HFF-Myc (cell line): Measurements from ENCODE around the gene SPTA1.

Experiments
- DNase-seq: peaks from one replicate; pipeline ENCODE4 v3.0.0-alpha.2; 2011; ENCODE audit warnings: low read depth; ENCODE audit errors: extremely low read depth
- H3K4me3 ChIP-seq: replicated peaks from 2 replicates; pipeline ENCODE4 v1.5.1; 2011; ENCODE audit warnings: low read depth, mild to moderate bottlenecking, control low read depth, low read length
- CTCF ChIP-seq: IDR thresholded peaks from 2 replicates; pipeline ENCODE4 v1.5.1; 2012; ENCODE audit warnings: mild to moderate bottlenecking, low read depth, low read length, control low read depth; ENCODE audit errors: missing control alignments

The SPTA1 gene

GRCh38 chr1:158564608-158565007 lies 121.9 kb downstream of the SPTA1 start:
- no peak for TF ChIP-seq CTCF
- H3K4me3 ChIP-seq: no peak overlapping the region
- DNase-seq: no peak

DNA sequence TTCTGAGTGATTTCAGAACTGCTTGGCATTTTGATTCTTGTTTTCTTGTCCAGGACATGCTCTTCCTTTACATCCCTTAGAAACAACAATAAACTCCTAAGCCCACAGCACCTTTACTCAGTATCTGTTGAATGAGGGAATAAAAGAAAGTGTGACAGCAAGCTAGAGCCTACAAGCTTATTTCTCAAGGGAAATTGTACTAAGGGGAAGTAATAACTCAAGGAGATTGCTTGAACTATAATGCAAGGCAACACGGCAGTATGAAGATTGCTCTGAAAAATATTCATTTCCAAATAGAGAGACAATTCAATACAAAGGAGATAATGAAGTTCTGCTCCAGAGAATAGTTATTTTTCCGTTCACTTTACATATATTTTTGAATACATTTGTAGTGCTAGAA lies 122.7 kb downstream of the SPTA1 start:
- no peak for DNase-seq

More for the DNA sequence above, 122.7 kb downstream of the SPTA1 start:
- TF ChIP-seq CTCF: no peak
- no peak overlapping the region for H3K4me3 ChIP-seq
